Lower leg skin (tissue), 3 donors: ENCODE measurements around the gene FBLN1.

Experiments
- POLR2A ChIP-seq, 2 donors: fragments of 450-650 bp; IDR thresholded peaks; one replicate each; pipeline ENCODE4 v1.6.1; 2016 to 2017; ENCODE audit warnings: antibody characterized with exemption in 2 of 2, mild to moderate bottlenecking in 1 of 2, moderate library complexity in 1 of 2
- TF ChIP-seq, protein P1 (sequence below), 3 donors: fragments of 450-650 bp; IDR thresholded peaks; one replicate each; pipeline ENCODE4 v1.5.1; 2016; ENCODE audit warnings: antibody characterized with exemption in 3 of 3, mild to moderate bottlenecking in 3 of 3, moderate library complexity in 2 of 3

DNA sequence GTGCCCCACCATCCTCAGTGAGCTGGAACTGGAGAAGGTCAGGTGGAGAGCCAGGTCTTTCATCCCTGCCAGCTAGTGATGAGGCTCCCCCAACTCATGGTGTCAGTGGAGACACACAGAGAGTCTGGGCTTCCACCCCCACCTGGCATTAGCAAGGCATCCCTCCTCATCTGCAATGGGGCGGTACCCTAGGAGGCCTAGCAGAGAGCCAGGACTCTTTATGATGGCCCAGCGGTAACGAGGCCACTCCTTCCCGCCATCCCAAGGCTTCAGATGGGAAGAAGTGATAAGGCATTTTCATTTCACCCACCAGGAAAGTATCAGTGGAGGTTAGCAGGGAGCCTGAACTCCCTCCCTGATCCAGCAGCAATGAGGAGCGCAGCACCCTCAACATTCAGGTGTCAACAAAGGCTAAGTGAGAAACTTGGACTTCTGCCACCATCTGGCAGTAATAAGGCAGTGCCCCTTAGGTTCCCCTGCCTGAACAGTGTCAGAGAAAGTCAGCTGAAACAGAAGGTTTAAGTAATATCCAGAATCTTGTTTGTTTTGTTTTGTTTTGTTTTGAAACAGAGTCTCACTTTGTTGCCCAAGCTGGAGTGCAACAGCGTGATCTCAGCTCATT lies 40.5 kb upstream of the FBLN1 start:
- TF ChIP-seq, protein P1, sequence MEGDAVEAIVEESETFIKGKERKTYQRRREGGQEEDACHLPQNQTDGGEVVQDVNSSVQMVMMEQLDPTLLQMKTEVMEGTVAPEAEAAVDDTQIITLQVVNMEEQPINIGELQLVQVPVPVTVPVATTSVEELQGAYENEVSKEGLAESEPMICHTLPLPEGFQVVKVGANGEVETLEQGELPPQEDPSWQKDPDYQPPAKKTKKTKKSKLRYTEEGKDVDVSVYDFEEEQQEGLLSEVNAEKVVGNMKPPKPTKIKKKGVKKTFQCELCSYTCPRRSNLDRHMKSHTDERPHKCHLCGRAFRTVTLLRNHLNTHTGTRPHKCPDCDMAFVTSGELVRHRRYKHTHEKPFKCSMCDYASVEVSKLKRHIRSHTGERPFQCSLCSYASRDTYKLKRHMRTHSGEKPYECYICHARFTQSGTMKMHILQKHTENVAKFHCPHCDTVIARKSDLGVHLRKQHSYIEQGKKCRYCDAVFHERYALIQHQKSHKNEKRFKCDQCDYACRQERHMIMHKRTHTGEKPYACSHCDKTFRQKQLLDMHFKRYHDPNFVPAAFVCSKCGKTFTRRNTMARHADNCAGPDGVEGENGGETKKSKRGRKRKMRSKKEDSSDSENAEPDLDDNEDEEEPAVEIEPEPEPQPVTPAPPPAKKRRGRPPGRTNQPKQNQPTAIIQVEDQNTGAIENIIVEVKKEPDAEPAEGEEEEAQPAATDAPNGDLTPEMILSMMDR (IDR thresholded peaks at IDR 0.05): no peak
- no peak for TF ChIP-seq POLR2A (IDR thresholded peaks at IDR 0.05)
